Measurements from ENCODE around the gene PAFAH1B1.
A peak's percentile ranks its signal among the peaks of the same experiment; 100 is the strongest.

DNA sequence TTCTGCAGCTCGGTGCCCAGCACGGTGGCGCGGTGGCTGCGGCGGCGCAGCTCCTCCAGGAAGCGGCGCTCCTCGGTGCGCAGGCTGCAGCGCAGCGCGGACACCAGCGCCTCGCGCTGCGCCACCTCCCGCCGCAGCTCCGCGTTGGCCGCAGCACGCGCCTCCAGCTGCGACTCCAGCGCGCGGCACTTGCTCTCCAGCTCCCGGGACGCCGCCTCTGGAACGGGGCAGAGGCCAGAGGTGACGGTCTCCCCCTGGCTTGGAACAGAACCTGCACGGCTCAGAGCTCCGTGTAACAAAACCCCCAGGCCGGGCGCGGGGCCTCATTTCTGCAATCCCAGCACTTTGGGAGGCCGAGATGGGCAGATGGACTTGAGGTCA lies 131.3 kb downstream of the PAFAH1B1 start:
- TF ChIP-seq, protein P1, sequence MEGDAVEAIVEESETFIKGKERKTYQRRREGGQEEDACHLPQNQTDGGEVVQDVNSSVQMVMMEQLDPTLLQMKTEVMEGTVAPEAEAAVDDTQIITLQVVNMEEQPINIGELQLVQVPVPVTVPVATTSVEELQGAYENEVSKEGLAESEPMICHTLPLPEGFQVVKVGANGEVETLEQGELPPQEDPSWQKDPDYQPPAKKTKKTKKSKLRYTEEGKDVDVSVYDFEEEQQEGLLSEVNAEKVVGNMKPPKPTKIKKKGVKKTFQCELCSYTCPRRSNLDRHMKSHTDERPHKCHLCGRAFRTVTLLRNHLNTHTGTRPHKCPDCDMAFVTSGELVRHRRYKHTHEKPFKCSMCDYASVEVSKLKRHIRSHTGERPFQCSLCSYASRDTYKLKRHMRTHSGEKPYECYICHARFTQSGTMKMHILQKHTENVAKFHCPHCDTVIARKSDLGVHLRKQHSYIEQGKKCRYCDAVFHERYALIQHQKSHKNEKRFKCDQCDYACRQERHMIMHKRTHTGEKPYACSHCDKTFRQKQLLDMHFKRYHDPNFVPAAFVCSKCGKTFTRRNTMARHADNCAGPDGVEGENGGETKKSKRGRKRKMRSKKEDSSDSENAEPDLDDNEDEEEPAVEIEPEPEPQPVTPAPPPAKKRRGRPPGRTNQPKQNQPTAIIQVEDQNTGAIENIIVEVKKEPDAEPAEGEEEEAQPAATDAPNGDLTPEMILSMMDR (IDR thresholded peaks at IDR 0.05) = peak in 2 of 6 experiments; percentile 16 to 29
- no peak for TF ChIP-seq POLR2A (IDR thresholded peaks at IDR 0.05)

All from adrenal gland (tissue), 5 donors.